ENCODE measurements around the gene AADACL4. TPM values are rescaled to one million over a fixed set of nuclear protein-coding genes. Genes with fewer than 3 reads are reported as not detected.
A peak's percentile ranks its signal among the peaks of the same experiment; 100 is the strongest.

The AADACL4 gene
- total and polyA plus RNA-seq, 2 donors from 2014 or later: 0.16 to 0.58 TPM

DNA sequence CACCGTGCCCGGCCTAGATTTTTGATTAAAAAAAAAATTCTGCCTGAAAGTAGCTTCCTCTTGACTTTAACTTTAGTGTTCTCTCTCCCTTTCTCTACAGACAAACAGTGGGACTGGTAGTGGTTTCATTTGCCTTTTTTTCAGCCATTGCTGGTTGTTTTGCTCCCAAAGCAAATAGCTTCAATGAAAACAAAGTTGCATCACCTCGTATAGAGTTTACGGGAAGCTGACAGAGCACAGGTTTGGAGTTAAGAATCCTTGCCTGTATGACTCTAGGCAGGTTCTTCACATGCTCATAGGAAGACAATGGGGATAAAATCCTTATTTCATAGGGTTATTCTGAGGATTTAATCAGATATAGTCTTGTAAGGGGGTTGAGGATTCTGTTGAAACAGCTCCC lies 21.6 kb downstream of the AADACL4 start:
- intact Hi-C loops (cut with DNase I): no loop called here
- TF ChIP-seq, protein P1, sequence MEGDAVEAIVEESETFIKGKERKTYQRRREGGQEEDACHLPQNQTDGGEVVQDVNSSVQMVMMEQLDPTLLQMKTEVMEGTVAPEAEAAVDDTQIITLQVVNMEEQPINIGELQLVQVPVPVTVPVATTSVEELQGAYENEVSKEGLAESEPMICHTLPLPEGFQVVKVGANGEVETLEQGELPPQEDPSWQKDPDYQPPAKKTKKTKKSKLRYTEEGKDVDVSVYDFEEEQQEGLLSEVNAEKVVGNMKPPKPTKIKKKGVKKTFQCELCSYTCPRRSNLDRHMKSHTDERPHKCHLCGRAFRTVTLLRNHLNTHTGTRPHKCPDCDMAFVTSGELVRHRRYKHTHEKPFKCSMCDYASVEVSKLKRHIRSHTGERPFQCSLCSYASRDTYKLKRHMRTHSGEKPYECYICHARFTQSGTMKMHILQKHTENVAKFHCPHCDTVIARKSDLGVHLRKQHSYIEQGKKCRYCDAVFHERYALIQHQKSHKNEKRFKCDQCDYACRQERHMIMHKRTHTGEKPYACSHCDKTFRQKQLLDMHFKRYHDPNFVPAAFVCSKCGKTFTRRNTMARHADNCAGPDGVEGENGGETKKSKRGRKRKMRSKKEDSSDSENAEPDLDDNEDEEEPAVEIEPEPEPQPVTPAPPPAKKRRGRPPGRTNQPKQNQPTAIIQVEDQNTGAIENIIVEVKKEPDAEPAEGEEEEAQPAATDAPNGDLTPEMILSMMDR (IDR thresholded peaks at IDR 0.05; ENCODE audit: borderline replicate concordance, extremely low read depth, insufficient read depth): no peak
- H3K9ac ChIP-seq (ENCODE audit: low read length in 3 of 3): no peak overlapping the region
- peaks cover 0 to 21% (median 9%) of the 10 kb centered on the region in 3 donors for H3K9me3 ChIP-seq (ENCODE audit: control insufficient read depth in 2 of 3, insufficient read depth in 1 of 3, low read length in 3 of 3)
- DNase-seq: no peak
- H3K36me3 ChIP-seq (ENCODE audit: control insufficient read depth in 2 of 3, insufficient read depth in 3 of 3, low read length in 3 of 3): no peaks in the 10 kb centered on the region
- H3K27me3 ChIP-seq (ENCODE audit: control insufficient read depth, insufficient read depth, low read length): no peaks in the 10 kb centered on the region
- no peak overlapping the region for H3K27ac ChIP-seq (ENCODE audit: low read depth in 2 of 2, low read length in 2 of 2)
- FAIRE-seq: no peak
- peaks cover 0 to 2% (median 0%) of the 10 kb centered on the region in 3 donors for H3K4me1 ChIP-seq (ENCODE audit: control insufficient read depth in 2 of 3, insufficient read depth in 2 of 3, low read depth in 1 of 3, low read length in 3 of 3)
- H3K4me3 ChIP-seq (ENCODE audit: low read length in 3 of 3): no peak overlapping the region

DNA sequence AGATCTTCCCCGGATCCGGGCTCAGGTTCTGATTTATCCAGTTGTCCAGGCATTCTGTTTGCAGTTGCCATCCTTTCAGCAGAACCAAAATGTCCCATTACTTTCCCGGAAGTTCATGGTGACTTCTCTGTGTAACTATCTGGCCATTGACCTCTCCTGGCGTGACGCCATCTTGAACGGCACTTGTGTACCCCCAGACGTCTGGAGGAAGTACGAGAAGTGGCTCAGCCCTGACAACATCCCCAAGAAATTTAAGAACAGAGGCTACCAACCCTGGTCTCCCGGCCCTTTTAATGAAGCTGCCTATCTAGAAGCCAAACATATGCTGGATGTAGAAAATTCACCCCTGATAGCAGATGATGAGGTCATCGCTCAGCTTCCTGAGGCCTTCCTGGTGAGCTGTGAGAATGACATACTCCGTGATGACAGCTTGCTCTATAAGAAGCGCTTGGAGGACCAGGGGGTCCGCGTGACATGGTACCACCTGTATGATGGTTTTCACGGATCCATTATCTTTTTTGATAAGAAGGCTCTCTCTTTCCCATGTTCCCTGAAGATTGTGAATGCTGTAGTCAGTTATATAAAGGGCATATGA lies 22.4 kb downstream of the AADACL4 start:
- no peak overlapping the region for H3K27ac ChIP-seq (ENCODE audit: low read depth in 2 of 2, low read length in 2 of 2)
- peaks cover 0 to 21% (median 9%) of the 10 kb centered on the region in 3 donors for H3K9me3 ChIP-seq (ENCODE audit: control insufficient read depth in 2 of 3, insufficient read depth in 1 of 3, low read length in 3 of 3)
- FAIRE-seq (no peak), DNase-seq (peak in 2 of 5 donors; percentile 41 to 77)
- peaks cover 0 to 2% (median 0%) of the 10 kb centered on the region in 3 donors for H3K4me1 ChIP-seq (ENCODE audit: control insufficient read depth in 2 of 3, insufficient read depth in 2 of 3, low read depth in 1 of 3, low read length in 3 of 3)
- TF ChIP-seq, protein P1 (IDR thresholded peaks at IDR 0.05; ENCODE audit: borderline replicate concordance, extremely low read depth, insufficient read depth): no peak
- no peak overlapping the region for H3K9ac ChIP-seq (ENCODE audit: low read length in 3 of 3)
- H3K27me3 ChIP-seq (ENCODE audit: control insufficient read depth, insufficient read depth, low read length): no peaks in the 10 kb centered on the region
- H3K4me3 ChIP-seq (ENCODE audit: low read length in 3 of 3): no peak overlapping the region
- no peaks in the 10 kb centered on the region for H3K36me3 ChIP-seq (ENCODE audit: control insufficient read depth in 2 of 3, insufficient read depth in 3 of 3, low read length in 3 of 3)
- intact Hi-C loops (cut with DNase I): no loop called here

DNA sequence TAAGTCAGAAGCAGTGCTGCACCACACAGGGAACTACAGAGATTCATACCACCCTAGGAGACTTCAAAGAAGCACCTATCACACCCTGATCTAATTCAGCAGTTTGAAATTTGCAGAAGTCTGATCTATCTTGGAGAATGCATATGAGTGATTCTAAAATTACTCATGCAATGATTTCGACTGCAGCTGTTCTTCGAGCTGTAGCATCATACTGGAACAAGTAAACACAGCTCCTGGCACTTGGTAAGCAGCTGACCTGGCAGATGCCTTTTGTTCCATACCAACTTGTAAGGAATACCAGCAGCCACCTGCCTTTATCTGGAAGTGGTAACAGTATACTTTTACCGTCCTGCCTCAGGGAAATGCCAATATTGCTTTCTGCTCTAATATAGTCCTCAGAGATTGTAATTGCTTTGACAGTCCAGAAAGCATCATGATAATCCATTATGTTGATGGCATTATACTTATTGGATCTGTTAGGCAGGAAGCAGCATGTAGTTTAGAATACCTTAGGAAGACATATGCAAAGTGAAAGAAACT lies 25.7 kb downstream of the AADACL4 start:
- no peak overlapping the region for H3K27ac ChIP-seq (ENCODE audit: low read depth in 2 of 2, low read length in 2 of 2)
- no peaks in the 10 kb centered on the region for H3K27me3 ChIP-seq (ENCODE audit: control insufficient read depth, insufficient read depth, low read length)
- H3K9me3 ChIP-seq (ENCODE audit: control insufficient read depth in 2 of 3, insufficient read depth in 1 of 3, low read length in 3 of 3): peaks cover 0 to 10% (median 3%) of the 10 kb centered on the region in 3 donors
- H3K4me1 ChIP-seq (ENCODE audit: control insufficient read depth in 2 of 3, insufficient read depth in 2 of 3, low read depth in 1 of 3, low read length in 3 of 3): peaks cover 0 to 2% (median 0%) of the 10 kb centered on the region in 3 donors
- TF ChIP-seq, protein P1 (IDR thresholded peaks at IDR 0.05; ENCODE audit: borderline replicate concordance, extremely low read depth, insufficient read depth): no peak
- H3K36me3 ChIP-seq (ENCODE audit: control insufficient read depth in 2 of 3, insufficient read depth in 3 of 3, low read length in 3 of 3): no peaks in the 10 kb centered on the region
- FAIRE-seq (no peak), DNase-seq (no peak)
- no peak overlapping the region for H3K9ac ChIP-seq (ENCODE audit: low read length in 3 of 3)
- intact Hi-C loops (cut with DNase I): no loop called here
- H3K4me3 ChIP-seq (ENCODE audit: low read length in 3 of 3): no peak overlapping the region
